ENCODE measurements around the gene MYL2. TPM values are rescaled to one million over a fixed set of nuclear protein-coding genes. Genes with fewer than 3 reads are reported as not detected.

The MYL2 gene
- total RNA-seq, 3 donors from 2014 or later: not detected

- intact Hi-C loops (cut with DNase I; ENCODE audit: low total_unique reads): no loop called here
- TF ChIP-seq POLR2A (IDR thresholded peaks at IDR 0.05) (no peak), POLR2AphosphoS5 (IDR thresholded peaks at IDR 0.05) (no peak)
- TF ChIP-seq, protein P1, sequence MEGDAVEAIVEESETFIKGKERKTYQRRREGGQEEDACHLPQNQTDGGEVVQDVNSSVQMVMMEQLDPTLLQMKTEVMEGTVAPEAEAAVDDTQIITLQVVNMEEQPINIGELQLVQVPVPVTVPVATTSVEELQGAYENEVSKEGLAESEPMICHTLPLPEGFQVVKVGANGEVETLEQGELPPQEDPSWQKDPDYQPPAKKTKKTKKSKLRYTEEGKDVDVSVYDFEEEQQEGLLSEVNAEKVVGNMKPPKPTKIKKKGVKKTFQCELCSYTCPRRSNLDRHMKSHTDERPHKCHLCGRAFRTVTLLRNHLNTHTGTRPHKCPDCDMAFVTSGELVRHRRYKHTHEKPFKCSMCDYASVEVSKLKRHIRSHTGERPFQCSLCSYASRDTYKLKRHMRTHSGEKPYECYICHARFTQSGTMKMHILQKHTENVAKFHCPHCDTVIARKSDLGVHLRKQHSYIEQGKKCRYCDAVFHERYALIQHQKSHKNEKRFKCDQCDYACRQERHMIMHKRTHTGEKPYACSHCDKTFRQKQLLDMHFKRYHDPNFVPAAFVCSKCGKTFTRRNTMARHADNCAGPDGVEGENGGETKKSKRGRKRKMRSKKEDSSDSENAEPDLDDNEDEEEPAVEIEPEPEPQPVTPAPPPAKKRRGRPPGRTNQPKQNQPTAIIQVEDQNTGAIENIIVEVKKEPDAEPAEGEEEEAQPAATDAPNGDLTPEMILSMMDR (IDR thresholded peaks at IDR 0.05): no peak
These were observed 48.3 kb downstream of the MYL2 start for GRCh38 chr12:110872100-110872499.

GRCh38 chr12:110869803-110870202, 50.6 kb downstream of the MYL2 start:
- DNase-seq (ENCODE audit: low spot score in 2 of 2): no peak
- no peaks in the 10 kb centered on the region for H3K9me3 ChIP-seq
- intact Hi-C loops (cut with DNase I; ENCODE audit: low total_unique reads): no loop called here
- no peaks in the 10 kb centered on the region for H3K27me3 ChIP-seq
- no peak overlapping the region for H3K4me3 ChIP-seq
- TF ChIP-seq POLR2A (IDR thresholded peaks at IDR 0.05) (no peak), POLR2AphosphoS5 (IDR thresholded peaks at IDR 0.05) (no peak)
- TF ChIP-seq, protein P1 (IDR thresholded peaks at IDR 0.05): no peak
- H3K36me3 ChIP-seq: no peaks in the 10 kb centered on the region
- no peak overlapping the region for H3K27ac ChIP-seq
- no peaks in the 10 kb centered on the region for H3K4me1 ChIP-seq

More at GRCh38 chr12:110872100-110872499, 48.3 kb downstream of the MYL2 start:
- no peak for DNase-seq (ENCODE audit: low spot score in 2 of 2)
- Histone ChIP-seq H3K4me1 (no peaks in the 10 kb centered on the region), H3K9me3 (no peaks in the 10 kb centered on the region), H3K27ac (no peak overlapping the region), H3K4me3 (no peak overlapping the region), H3K27me3 (no peaks in the 10 kb centered on the region), H3K36me3 (no peaks in the 10 kb centered on the region)

- DNase-seq (ENCODE audit: low spot score in 2 of 2): no peak
- Histone ChIP-seq H3K9me3 (no peaks in the 10 kb centered on the region), H3K4me1 (no peaks in the 10 kb centered on the region), H3K27ac (no peak overlapping the region), H3K4me3 (no peak overlapping the region), H3K27me3 (no peaks in the 10 kb centered on the region), H3K36me3 (no peaks in the 10 kb centered on the region)
- TF ChIP-seq POLR2A (IDR thresholded peaks at IDR 0.05): no peak
- no peak for TF ChIP-seq POLR2AphosphoS5 (IDR thresholded peaks at IDR 0.05)
- TF ChIP-seq, protein P1 (IDR thresholded peaks at IDR 0.05): no peak
- intact Hi-C loops (cut with DNase I; ENCODE audit: low total_unique reads): no loop called here
These were observed 51.4 kb downstream of the MYL2 start for GRCh38 chr12:110869026-110869425.

- Histone ChIP-seq H3K4me3 (no peak overlapping the region), H3K27ac (no peak overlapping the region), H3K36me3 (no peaks in the 10 kb centered on the region), H3K4me1 (no peaks in the 10 kb centered on the region), H3K9me3 (no peaks in the 10 kb centered on the region), H3K27me3 (no peaks in the 10 kb centered on the region)
- TF ChIP-seq POLR2AphosphoS5 (IDR thresholded peaks at IDR 0.05) (no peak), POLR2A (IDR thresholded peaks at IDR 0.05) (no peak)
- TF ChIP-seq, protein P1 (IDR thresholded peaks at IDR 0.05): no peak
- intact Hi-C loops (cut with DNase I; ENCODE audit: low total_unique reads): no loop called here
- no peak for DNase-seq (ENCODE audit: low spot score in 2 of 2)
These were observed 54.9 kb downstream of the MYL2 start for GRCh38 chr12:110865521-110865920.

DNA sequence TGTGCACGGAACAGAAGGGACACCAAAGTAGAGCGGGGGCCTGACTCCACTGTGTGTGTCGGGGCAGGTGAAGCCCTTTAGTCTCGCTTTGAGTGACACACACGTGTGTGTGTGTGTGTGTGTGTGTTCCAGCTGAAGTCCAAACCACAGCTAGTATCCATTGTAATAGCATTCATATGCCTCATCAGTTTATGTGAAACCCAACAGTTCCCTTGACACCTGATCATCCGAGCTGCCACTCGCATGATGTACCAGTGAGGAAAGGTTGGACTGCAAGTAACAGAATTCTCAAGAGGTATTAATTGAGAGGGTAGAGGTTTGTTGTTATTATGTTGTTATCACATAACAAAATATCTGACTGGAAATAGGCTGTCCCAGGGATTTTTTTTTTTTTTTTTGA, 57.2 kb downstream of the MYL2 start:
- intact Hi-C loops (cut with DNase I; ENCODE audit: low total_unique reads): no loop called here
- H3K4me3 ChIP-seq: no peak overlapping the region
- H3K9me3 ChIP-seq: no peaks in the 10 kb centered on the region
- no peaks in the 10 kb centered on the region for H3K36me3 ChIP-seq
- no peak for DNase-seq (ENCODE audit: low spot score in 2 of 2)
- H3K4me1 ChIP-seq: no peaks in the 10 kb centered on the region
- H3K27ac ChIP-seq: no peak overlapping the region
- TF ChIP-seq POLR2A (IDR thresholded peaks at IDR 0.05) (no peak), POLR2AphosphoS5 (IDR thresholded peaks at IDR 0.05) (no peak)
- TF ChIP-seq, protein P1 (IDR thresholded peaks at IDR 0.05): no peak
- no peaks in the 10 kb centered on the region for H3K27me3 ChIP-seq
